ENCODE measurements around the gene ELF5.

ELF5 gene

GRCh38 chr11:34438529-34439507, 74.8 kb downstream of the ELF5 start, which contains the start of gene CAT (continued):
- TF ChIP-seq ZNF558 (tag by site-specific recombination; IDR thresholded peaks at IDR 0.05) (no peak), ZNF677 (tag by site-specific recombination; IDR thresholded peaks at IDR 0.05) (no peak), ZNF174 (tag by site-specific recombination; IDR thresholded peaks at IDR 0.05) (no peak), ZNF843 (tag by site-specific recombination; IDR thresholded peaks at IDR 0.05) (0 out of 2 replicates have a peak, but pooled peaks have one; percentile 22), ZNF664 (tag by site-specific recombination; IDR thresholded peaks at IDR 0.05) (no peak; the same call in 1 of the 2 replicates), ZNF391 (tag by site-specific recombination; IDR thresholded peaks at IDR 0.05; ENCODE audit: borderline replicate concordance, low read depth) (peak; percentile 73; the same call in 1 of the 2 replicates), PATZ1 (tag by site-specific recombination; IDR thresholded peaks at IDR 0.05) (peak; percentile 57), INSM2 (tag by site-specific recombination; IDR thresholded peaks at IDR 0.05) (no peak), KLF9 (tag by site-specific recombination; IDR thresholded peaks at IDR 0.05; ENCODE audit: low read depth) (no peak; the same call in 1 of the 2 replicates), ZNF266 (tag by site-specific recombination; IDR thresholded peaks at IDR 0.05; ENCODE audit: low read depth) (no peak), ZNF768 (tag by site-specific recombination; IDR thresholded peaks at IDR 0.05) (no peak), ATF2 (tag by site-specific recombination; IDR thresholded peaks at IDR 0.05; ENCODE audit: low read depth) (no peak), WT1 (tag by site-specific recombination; IDR thresholded peaks at IDR 0.05) (no peak), ZNF175 (tag by site-specific recombination; IDR thresholded peaks at IDR 0.05) (no peak), ZNF645 (tag by site-specific recombination; IDR thresholded peaks at IDR 0.05) (no peak), BCL11B (tag by site-specific recombination; IDR thresholded peaks at IDR 0.05; ENCODE audit: low read depth) (no peak), ZNF560 (tag by site-specific recombination; IDR thresholded peaks at IDR 0.05; ENCODE audit: borderline replicate concordance) (no peak), HOXD13 (CRISPR knock-in tag; IDR thresholded peaks at IDR 0.05; ENCODE audit: borderline replicate concordance) (no peak), ZNF112 (tag by site-specific recombination; IDR thresholded peaks at IDR 0.05) (no peak), ZNF169 (tag by site-specific recombination; IDR thresholded peaks at IDR 0.05) (no peak), ZNF513 (tag by site-specific recombination; IDR thresholded peaks at IDR 0.05) (no peak), FEZF1 (tag by site-specific recombination; IDR thresholded peaks at IDR 0.05) (no peak), ZNF239 (tag by site-specific recombination; IDR thresholded peaks at IDR 0.05) (no peak), ZNF155 (tag by site-specific recombination; IDR thresholded peaks at IDR 0.05) (no peak), PRDM6 (tag by site-specific recombination; IDR thresholded peaks at IDR 0.05) (no peak), TRIM28 (IDR thresholded peaks at IDR 0.05; ENCODE audit: borderline replicate concordance, low read length) (peak; percentile 97; the same call in 1 of the 2 replicates), ZNF292 (tag by site-specific recombination; IDR thresholded peaks at IDR 0.05; ENCODE audit: borderline replicate concordance, low read depth) (no peak)
